Lower lobe of right lung (tissue), 2 donors: ENCODE measurements around the gene UBASH3B. TPM values are rescaled to one million over a fixed set of nuclear protein-coding genes. Genes with fewer than 3 reads are reported as not detected.

Experiments used
- ATAC-seq, 2 donors: fragments of 200-7000 bp; cut with Tn5 transposase; one replicate each; pipeline ENCODE4 v1.9.1; 2020 to 2022; ENCODE audit warnings: mild to moderate bottlenecking in 2 of 2, moderate library complexity in 2 of 2
- DNase-seq: peaks from one replicate; pipeline ENCODE4 v3.0.0-alpha.2; 2020
- H3K27ac ChIP-seq: fragments of 200-600 bp; one replicate; pipeline ENCODE4 v1.8.0; 2022
- H3K27me3 ChIP-seq: fragments of 200-600 bp; one replicate; pipeline ENCODE4 v1.8.0; 2022; ENCODE audit warnings: low read depth
- H3K36me3 ChIP-seq: fragments of 200-600 bp; one replicate; pipeline ENCODE4 v1.8.0; 2022; ENCODE audit warnings: mild to moderate bottlenecking
- H3K4me1 ChIP-seq: fragments of 200-600 bp; one replicate; pipeline ENCODE4 v1.8.0; 2022
- H3K4me3 ChIP-seq: fragments of 200-600 bp; one replicate; pipeline ENCODE4 v1.8.0; 2022; ENCODE audit warnings: mild to moderate bottlenecking
- H3K9me3 ChIP-seq: fragments of 200-600 bp; one replicate; pipeline ENCODE4 v1.8.0; 2022
- CTCF ChIP-seq: fragments of 200-600 bp; IDR thresholded peaks from one replicate; pipeline ENCODE4 v1.8.0; 2022; ENCODE audit warnings: antibody characterized with exemption, mild to moderate bottlenecking
- intact Hi-C: fragments of 100-400 bp; cut with DNase I; formaldehyde crosslinking; loops from one replicate; pipeline ENCODE4 v1.11.0; 2022
- total RNA-seq: library from RNA; stranded (reverse); fragmentation: NEBNext Ultra II Directional; extraction: Animal tissue kit (Norgen Biotek cat#: 25700); gene quantifications from one replicate; pipeline ENCODE4 v1.2.1, GENCODE V29; 2021
- donor health status: DM: no; HTN: yes; CAD: no; lungs with severe emphysema.

The UBASH3B gene
- total RNA-seq, 1 donor from 2014 or later = 64.7 TPM

- TF ChIP-seq CTCF = no peak
- Histone ChIP-seq H3K27me3 (no peaks in the 10 kb centered on the region), H3K4me1 (peaks cover 23% of the 10 kb centered on the region), H3K36me3 (peaks cover 10% of the 10 kb centered on the region), H3K9me3 (no peaks in the 10 kb centered on the region), H3K4me3 (no peak overlapping the region), H3K27ac (no peak overlapping the region)
- intact Hi-C loops = no loop called here
- no peak for ATAC-seq
- no peak for DNase-seq
These were observed 157.8 kb downstream of the UBASH3B start for GRCh38 chr11:122813176-122813893.

DNA sequence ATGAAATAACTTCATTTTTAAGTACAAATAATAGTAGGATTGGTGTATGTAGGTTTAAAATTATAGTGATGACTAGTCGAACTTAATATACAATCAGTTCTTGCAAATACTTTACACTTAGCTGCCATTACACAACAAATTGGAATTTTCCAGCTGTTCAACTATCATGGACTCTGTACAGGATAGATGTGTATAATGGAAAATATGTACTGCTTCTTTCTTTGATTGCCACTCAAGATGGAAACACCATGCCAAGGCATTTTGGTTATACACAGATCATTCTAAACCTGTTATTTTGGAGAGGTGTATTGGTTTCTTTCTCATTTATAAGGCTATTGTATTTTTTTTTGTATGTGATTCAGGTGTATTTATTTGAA lies 158.4 kb downstream of the UBASH3B start:
- Histone ChIP-seq H3K36me3 (peaks cover 10% of the 10 kb centered on the region), H3K27me3 (no peaks in the 10 kb centered on the region), H3K4me1 (peaks cover 17% of the 10 kb centered on the region), H3K4me3 (no peak overlapping the region), H3K27ac (no peak overlapping the region), H3K9me3 (no peaks in the 10 kb centered on the region)
- ATAC-seq (no peak), DNase-seq (no peak)
- TF ChIP-seq CTCF = no peak
- intact Hi-C loops = no loop called here

DNA sequence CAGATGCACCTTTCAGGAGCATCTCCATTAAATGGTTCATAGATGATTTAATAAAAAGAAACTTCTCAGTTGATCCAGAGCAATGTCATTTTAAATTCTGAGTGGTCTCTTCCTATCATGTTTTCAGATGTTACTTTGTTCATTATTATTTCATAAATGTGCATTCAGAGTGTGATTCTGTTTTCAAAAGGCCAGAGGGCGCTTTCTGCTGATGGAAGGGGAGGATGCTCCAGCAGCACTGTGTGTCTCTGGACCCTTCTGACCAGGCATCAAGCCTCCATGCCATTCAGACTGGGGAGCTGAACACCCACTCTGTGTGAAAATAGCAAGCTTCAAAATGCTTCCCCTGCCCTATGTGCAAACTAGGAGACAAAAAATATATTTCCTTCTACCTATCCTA lies 158.9 kb downstream of the UBASH3B start:
- no peak overlapping the region for H3K4me3 ChIP-seq
- peaks cover 10% of the 10 kb centered on the region for H3K36me3 ChIP-seq
- no peaks in the 10 kb centered on the region for H3K9me3 ChIP-seq
- peaks cover 14% of the 10 kb centered on the region for H3K4me1 ChIP-seq
- ATAC-seq = no peak
- no peak overlapping the region for H3K27ac ChIP-seq
- intact Hi-C loops = no loop called here
- peak; percentile 9 for TF ChIP-seq CTCF
- DNase-seq = no peak
- H3K27me3 ChIP-seq = no peaks in the 10 kb centered on the region

DNA sequence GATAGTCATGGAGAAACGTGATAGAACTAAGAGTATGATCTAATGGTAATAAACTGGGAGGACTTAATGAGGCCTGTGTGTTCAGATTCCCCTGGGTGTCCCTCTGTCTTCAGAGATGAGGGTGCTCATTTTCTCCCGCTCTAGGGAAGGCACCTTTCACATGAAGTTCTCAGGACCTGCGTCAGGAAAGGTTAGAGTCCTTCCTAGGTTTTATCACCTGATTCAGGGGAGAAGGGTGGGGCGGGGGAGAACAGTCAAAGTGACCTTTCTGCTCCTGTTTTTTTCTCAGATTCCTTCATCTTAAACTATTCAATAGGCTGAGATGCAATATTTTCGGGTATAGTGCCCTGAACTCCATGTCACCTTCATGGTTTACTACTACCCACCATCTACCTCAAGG lies 160.4 kb downstream of the UBASH3B start:
- TF ChIP-seq CTCF = no peak
- no peaks in the 10 kb centered on the region for H3K9me3 ChIP-seq
- no peak for ATAC-seq
- intact Hi-C loops = no loop called here
- no peaks in the 10 kb centered on the region for H3K27me3 ChIP-seq
- no peaks in the 10 kb centered on the region for H3K36me3 ChIP-seq
- DNase-seq = no peak
- no peak overlapping the region for H3K27ac ChIP-seq
- no peak overlapping the region for H3K4me3 ChIP-seq
- H3K4me1 ChIP-seq = peaks cover 14% of the 10 kb centered on the region

DNA sequence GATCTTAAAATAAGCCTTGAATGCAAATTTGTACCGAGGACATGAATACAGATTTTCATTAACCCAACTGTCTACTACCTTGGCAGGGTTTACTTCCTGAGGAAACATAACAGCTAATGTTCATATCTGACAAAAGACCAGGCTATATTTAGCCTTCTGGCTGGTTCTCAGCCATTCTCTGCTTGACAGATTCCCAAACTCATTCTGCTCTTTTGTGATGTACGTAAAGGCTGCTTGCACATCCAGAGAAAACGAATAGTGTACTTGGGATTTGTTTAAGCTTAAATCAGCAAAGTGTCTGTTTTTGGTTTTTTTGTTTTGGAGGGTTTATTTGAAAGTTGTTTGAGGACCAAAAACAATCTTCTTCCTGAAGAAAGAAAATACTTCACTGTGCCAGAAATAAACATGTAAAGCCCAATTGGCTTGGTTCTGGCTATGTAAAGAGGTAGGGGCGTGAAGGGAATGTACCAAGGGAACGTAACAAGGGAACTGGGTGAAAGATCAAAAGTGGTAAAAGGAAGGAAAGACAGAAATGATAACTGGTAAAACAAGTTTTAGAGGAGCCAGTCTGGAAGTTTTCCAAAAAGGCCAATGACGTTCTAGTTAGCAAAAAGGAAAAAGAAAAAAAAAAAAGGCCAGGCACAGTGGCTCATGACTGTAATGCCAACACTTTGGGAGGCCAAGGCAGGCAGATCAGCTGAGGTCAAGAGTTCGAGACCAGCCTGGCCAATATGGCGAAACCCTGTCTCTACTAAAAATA lies 161.4 kb downstream of the UBASH3B start:
- Histone ChIP-seq H3K36me3 (no peaks in the 10 kb centered on the region), H3K9me3 (no peaks in the 10 kb centered on the region), H3K27ac (peak overlapping the region; percentile 56), H3K4me3 (no peak overlapping the region), H3K27me3 (no peaks in the 10 kb centered on the region), H3K4me1 (peaks cover 14% of the 10 kb centered on the region)
- DNase-seq (no peak), ATAC-seq (peak; percentile 58 to 70)
- TF ChIP-seq CTCF = no peak
- intact Hi-C loops = no loop called here
